Measurements from ENCODE around the gene LACTBL1.
"Not testable (repeated sequence)": the region's sequence is repeated elsewhere in the genome, so short reads cannot be mapped to it uniquely, and the experiment has no call there.

The LACTBL1 gene

GRCh38 chr1:22972760-22973159 lies at the start of gene LACTBL1:
Gene LACTBL1, minus strand, starts transcription at chr1:22972866. Its CDS starts 550 bp downstream, at chr1:22972316.
- DNase-seq (ENCODE audit: low spot score), result no peak

- DNase-seq (ENCODE audit: low spot score), result no peak
Observed at GRCh38 chr1:23021834-23022233, 49.2 kb upstream of the LACTBL1 start.

- no peak for DNase-seq (ENCODE audit: low spot score)
Observed at GRCh38 chr1:23020706-23021405, 48.2 kb upstream of the LACTBL1 start.

- DNase-seq (ENCODE audit: low spot score), result peak; percentile 6
Observed at GRCh38 chr1:23019863-23020625, 47.4 kb upstream of the LACTBL1 start.

GRCh38 chr1:23019094-23019862 lies 46.6 kb upstream of the LACTBL1 start, which contains the start of gene KDM1A:
Gene KDM1A, plus strand, starts transcription at chr1:23019468. Its CDS starts 129 bp downstream, at chr1:23019597.
- DNase-seq (ENCODE audit: low spot score), result peak; percentile 97

GRCh38 chr1:23018661-23019093 lies 46.0 kb upstream of the LACTBL1 start:
- no peak for DNase-seq (ENCODE audit: low spot score)

- no peak for DNase-seq (ENCODE audit: low spot score)
Observed at GRCh38 chr1:23013657-23014056, 41.0 kb upstream of the LACTBL1 start.

GRCh38 chr1:23010025-23010424 lies 37.4 kb upstream of the LACTBL1 start:
- DNase-seq (ENCODE audit: low spot score), result not testable (repeated sequence)

- no peak for DNase-seq (ENCODE audit: low spot score)
Observed at GRCh38 chr1:23008901-23009300, 36.2 kb upstream of the LACTBL1 start.

- DNase-seq (ENCODE audit: low spot score), result no peak
Observed at GRCh38 chr1:23007106-23007505, 34.4 kb upstream of the LACTBL1 start.

GRCh38 chr1:23004769-23005168 lies 32.1 kb upstream of the LACTBL1 start:
- not testable (repeated sequence) for DNase-seq (ENCODE audit: low spot score)

- no peak for DNase-seq (ENCODE audit: low spot score)
Observed at GRCh38 chr1:23004112-23004511, 31.4 kb upstream of the LACTBL1 start.

- not testable (repeated sequence) for DNase-seq (ENCODE audit: low spot score)
Observed at GRCh38 chr1:23002218-23002617, 29.6 kb upstream of the LACTBL1 start.

- not testable (repeated sequence) for DNase-seq (ENCODE audit: low spot score)
Observed at GRCh38 chr1:23000133-23000532, 27.5 kb upstream of the LACTBL1 start.

GRCh38 chr1:22997528-22997927 lies 24.9 kb upstream of the LACTBL1 start:
- not testable (repeated sequence) for DNase-seq (ENCODE audit: low spot score)

- DNase-seq (ENCODE audit: low spot score), result no peak
Observed at GRCh38 chr1:22995774-22996173, 23.1 kb upstream of the LACTBL1 start.

GRCh38 chr1:22993220-22993795 lies 20.6 kb upstream of the LACTBL1 start:
- DNase-seq (ENCODE audit: low spot score), result not testable (repeated sequence)

- DNase-seq (ENCODE audit: low spot score), result not testable (repeated sequence)
Observed at GRCh38 chr1:22992384-22992783, 19.7 kb upstream of the LACTBL1 start.

GRCh38 chr1:22983944-22984343 lies 11.3 kb upstream of the LACTBL1 start:
- no peak for DNase-seq (ENCODE audit: low spot score)

- not testable (repeated sequence) for DNase-seq (ENCODE audit: low spot score)
Observed at GRCh38 chr1:22980471-22980790, 7.8 kb upstream of the LACTBL1 start.

GRCh38 chr1:22978299-22978698 lies 5.6 kb upstream of the LACTBL1 start:
- DNase-seq (ENCODE audit: low spot score), result no peak
